NCI-H146 treated with DMSO at 0.1 percent for 48 hours (cell line): Measurements from ENCODE around the gene WDR45.
A peak's percentile ranks its signal among the peaks of the same experiment; 100 is the strongest.

ENCODE experiments used
- DNase-seq: peaks from one replicate; lab custom pipeline; 2025; ENCODE audit not compliant: unreplicated experiment; lab: John Stamatoyannopoulos, UW

The WDR45 gene

GRCh38 chrX:49053223-49054072 is 26.2 kb downstream of the WDR45 start:
- DNase-seq = peak; percentile 17

- DNase-seq = no peak
Observed at GRCh38 chrX:49043987-49044281, 35.8 kb downstream of the WDR45 start.

DNA sequence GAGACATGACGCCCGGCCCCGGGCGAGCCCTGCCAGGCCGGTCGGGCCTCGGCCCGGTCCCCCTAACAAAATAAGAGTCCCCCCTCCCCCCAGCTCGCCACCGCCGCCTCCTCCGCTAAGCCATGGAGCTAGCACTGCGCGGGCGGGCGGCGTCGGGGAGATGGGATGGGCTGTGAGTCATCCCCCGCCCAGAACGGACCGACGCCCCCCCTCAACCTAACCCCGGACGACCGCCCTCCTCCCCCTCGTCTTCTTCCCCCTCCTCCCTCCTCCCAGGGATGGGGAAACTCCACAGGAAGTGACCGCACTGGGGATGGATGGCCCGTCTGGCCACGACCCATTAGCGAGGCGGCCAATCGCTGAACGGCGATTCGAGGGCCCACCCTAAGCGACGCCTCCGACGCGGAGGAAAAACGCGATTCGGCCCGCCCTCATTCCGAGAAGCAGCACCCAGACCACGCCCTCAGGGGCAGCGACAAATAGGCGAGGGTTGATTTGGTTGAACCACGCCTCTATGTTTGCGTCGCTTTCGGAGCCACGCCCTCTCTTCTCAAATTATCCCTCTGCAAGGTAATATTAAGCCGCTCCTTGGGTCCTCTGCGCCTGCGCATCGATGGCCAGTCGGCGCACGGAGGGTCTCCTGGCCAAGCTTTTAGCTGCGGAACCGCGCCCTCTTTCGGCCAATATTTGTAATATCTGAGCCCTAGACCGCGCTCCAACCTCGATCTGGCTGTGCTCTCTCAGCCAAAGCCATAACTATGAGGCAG is 36.3 kb downstream of the WDR45 start, which contains the start of gene TFE3:
Gene TFE3, minus strand, starts transcription at position 138 of the 767 bp plus-strand sequence. Its CDS starts 131 bp downstream, at position 7.
- DNase-seq = peak; percentile 94

GRCh38 chrX:49042581-49043219 is 37.0 kb downstream of the WDR45 start:
- no peak for DNase-seq

DNA sequence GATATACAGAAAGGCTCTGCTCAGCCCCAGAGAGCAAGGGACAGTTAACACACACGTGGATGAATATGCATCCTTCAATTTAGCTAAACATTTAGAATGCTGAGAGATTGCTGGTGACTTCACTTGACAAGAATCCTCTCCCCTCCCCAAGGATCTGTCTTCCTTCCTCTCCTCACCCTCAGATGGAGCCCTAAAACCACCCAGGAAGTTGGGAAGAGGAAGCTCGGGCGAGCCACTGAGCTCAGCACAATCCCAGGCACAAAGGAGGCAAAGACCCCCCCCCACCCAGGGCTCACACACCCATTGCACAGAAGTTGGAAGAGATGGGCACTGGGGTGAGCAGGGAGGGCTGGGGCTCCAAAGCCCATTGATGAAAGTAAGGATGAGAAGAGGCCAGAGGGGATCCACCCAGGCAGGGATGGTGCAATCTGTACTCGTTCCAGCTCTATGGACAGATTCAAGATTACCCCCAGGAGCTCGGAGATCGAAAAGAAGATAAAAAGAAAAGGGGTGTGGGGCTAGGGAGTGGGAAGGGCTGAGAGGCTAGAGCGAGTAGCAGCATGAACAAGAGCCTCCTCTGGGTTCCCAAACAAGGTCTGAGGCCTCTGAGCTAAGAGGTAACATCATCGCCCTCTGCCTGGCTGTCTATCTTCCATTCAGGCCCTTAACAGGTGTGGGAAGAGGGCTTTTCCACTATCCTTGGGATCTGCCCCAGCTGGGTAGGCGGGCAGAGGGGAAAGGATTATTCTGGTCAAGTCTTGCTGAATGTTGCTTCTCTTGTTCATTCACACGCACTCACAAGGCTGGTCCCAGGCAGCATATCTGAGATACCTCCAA is 37.7 kb downstream of the WDR45 start:
- no peak for DNase-seq

DNA sequence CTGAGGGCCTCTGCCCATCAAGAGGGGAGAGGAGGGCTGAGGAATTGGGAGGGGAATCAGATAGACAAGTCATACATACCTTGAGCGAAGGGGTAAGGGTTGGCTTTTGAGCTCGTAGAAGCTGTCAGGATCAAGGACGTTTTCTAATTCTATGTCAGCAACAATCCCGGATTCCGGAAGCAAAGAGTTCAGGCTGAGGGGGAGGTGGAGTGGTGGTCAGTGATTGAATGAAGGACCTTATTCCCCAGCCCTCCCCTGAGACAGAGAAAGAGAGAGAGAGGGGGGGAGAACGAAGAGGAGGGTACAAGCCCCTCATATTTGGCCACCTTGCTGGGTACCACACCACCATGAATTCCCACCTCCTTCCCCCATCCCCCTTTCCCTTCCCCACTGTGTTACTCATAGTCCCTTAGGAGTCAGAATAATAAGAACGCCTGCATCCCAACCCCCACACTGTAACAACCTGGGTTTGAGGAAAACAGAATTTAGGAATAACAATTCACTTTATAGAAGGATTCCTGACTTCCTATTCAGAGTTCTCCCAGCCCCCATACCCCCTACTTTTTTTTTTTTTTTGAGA is 39.2 kb downstream of the WDR45 start:
- DNase-seq = no peak

GRCh38 chrX:49039598-49040375 is 39.9 kb downstream of the WDR45 start:
- no peak for DNase-seq

DNA sequence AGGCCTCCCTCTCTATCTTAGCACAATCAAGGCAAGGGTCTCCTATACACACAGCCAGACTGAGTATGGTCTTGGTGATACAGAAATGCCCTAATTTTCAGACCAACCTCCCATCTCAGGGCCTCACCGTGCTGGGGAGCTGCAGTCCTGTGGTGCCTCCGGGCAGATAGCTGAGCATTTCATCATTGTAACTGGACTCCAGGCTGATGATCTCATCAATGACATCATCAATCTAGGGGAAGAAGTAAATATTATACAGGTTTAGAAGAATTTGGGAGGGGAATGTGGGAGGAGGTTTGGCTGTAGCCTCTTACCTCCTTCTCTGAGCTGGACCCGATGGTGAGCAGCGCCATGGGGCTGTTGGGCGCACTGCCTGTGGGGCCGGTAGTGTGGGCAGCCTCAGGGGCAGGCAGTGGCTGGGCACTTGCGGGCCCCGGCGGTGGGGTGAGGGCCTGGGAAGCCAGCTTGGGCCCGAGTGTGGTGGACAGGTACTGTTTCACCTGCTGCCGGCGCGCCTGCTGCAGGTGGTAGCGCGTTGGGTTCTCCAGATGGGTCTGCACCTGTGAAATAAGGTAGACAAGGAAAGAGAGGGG is 41.7 kb downstream of the WDR45 start:
- no peak for DNase-seq

GRCh38 chrX:49030283-49030682 is 49.4 kb downstream of the WDR45 start:
- DNase-seq = no peak

DNA sequence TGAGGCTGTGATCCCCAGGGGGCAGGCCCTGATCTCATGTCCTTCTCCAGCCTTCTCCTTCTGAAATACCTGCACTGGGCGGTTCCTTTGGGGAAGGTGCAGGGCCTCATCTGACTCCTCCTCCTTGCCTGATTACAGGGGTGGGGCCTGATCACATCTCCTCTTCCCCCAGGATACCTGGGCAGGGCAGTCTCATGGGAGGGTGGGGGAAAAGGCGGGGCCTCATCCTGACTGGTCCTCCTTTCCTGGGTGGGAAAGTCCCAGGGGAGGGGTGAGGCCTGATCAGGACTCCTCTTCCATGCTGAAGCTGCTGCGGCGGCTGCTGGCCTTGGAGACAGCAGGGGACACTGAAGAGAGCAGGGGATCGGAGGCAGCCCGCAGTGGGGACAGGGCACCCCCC is 49.8 kb downstream of the WDR45 start:
- no peak for DNase-seq
